GM19395 (cell line): ENCODE results near the gene GSTO2.

Source experiments
- ATAC-seq: cut with Tn5 transposase; IDR thresholded peaks from one replicate; pipeline ENCODE4 v1.9.1; 2021; ENCODE audit warnings: mild to moderate bottlenecking, moderate library complexity; ENCODE audit not compliant: unreplicated experiment

The GSTO2 gene

DNA sequence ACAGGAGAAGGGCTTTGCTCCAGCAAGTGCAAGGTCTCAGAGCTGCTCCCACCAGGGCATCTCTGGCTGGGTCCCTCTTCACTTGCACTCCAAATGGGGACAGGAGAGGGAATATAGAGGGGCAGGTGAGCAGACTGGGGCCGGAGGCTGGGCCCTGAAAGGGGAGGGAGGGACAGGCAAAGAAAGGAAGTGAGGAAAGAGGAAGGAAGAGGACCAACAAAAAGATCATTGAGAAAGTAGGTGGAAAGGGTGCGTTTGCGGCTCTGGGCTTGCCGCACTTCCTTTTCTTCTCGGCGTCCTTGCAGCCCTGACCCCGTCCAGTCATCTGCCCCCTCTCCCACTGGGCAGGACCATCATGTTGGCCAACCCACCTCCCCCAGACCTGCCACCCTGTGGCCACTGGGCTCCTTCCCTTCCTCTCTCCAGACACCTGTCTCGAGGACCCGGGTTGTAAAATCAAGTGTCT lies 55.3 kb downstream of the GSTO2 start:
- ATAC-seq, result no peak

GRCh38 chr10:104324931-104325330 lies 55.9 kb downstream of the GSTO2 start:
- no peak for ATAC-seq

GRCh38 chr10:104325436-104326435 lies 56.8 kb downstream of the GSTO2 start:
- ATAC-seq, result no peak

DNA sequence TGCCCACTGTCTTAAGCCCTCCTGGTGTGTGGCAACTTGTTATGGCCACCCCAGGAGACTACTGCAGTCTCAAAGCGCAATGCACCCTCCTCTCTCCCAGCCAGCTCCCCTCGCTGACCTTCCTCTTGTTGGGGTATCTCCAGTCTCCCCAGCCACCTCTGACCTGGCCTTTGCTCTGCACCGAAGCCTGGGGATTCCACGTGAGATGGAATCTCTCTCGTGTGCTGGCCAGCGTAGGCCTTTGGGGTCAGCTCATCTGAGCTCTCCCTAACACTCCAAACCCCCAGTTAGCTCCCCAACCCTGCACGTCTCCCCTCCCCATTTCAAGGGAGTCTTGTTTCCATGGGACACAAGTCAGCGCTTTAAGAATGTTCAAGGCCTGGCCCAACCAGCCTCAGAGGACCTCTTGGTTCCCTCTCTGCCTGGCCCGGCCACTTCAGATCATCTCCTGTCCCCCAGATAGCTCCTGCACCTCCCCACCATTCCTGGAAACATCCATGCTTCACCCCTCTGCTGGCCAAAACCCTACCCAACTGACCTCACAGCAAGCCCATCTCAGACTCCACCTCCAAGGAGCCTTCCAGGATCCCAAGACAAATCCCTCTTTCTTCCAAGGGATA lies 58.1 kb downstream of the GSTO2 start:
- no peak for ATAC-seq

DNA sequence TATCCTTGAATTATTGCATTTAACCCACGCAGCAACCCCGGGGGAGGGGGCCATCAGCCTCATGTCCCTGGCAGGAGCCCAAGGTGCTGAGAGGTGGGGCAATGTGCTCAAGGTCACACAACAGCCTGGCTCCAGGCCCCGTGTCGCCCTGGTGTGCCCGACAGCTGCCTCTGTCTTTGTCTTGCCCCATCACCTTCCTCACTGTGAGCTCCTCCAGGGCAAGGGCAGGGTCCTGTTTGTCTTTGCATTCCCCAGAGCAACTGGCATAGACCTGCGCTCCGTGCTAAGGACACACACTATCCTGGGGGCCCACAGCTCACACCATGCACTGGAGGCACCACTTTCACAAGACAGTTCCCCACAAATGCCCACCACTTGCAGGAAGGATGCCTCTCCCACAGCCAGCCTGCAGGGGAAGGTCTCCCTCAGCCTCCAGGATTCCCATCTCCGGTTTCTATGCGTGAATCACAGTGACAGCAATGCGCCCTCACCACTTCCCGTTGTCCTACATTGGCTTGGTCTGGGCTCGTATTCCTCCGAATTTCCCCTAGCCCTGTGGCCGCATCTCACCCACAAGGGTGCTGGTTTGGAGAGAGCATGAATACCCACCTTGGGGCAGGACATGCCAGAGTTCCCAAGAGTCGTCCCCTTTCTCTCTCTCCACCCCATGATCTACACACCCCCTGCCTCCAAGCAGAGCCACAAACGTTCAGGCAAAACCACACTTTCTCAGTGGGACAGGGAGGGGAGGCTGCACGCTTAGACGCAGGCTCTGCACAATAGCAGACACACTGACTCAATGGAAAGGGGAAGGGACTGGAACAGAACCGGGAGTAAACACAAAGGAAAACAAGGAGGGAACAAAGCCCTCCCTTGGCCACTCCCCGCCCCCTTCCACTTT lies 59.0 kb downstream of the GSTO2 start:
- ATAC-seq, result no peak

- ATAC-seq, result no peak
Measured at GRCh38 chr10:104328646-104328895, 59.6 kb downstream of the GSTO2 start.

DNA sequence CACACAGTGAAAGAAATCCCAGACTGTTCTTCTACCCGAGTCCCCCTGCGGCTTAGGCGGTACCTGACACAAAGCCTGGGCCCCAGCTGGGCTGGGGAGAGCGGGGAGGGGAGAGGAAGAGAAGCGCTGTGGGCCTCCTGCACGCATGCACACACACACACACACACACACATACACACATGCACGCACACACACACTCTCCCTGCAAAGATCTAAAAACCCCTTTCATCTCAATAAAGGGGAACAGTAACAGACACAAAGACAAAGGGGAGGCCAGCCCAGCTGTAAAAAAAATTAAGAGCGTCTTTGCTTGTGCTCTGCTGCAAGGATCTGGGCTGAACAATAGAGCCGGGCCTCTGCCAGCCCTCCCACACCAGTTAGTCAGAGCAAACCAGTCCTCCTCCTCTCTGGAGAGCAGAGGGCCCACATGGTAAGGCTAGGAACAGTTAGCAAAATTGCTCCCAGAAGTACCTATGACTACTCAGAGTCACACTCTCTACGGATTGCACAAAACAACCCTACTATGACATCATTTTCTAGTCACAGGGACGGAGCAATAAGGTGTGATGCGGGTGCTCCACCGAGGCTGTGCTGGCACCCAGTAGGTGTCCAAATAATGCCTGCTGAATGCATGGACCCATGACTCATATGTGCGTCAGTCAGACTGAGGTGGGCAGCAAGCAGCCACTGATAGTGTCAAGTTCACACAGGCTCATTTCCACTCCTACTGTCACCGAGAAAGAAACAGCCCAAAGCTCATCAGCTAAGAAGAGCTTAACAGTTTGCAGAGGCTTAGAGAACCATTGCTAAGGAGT lies 60.1 kb downstream of the GSTO2 start:
- peak; percentile 60 for ATAC-seq

DNA sequence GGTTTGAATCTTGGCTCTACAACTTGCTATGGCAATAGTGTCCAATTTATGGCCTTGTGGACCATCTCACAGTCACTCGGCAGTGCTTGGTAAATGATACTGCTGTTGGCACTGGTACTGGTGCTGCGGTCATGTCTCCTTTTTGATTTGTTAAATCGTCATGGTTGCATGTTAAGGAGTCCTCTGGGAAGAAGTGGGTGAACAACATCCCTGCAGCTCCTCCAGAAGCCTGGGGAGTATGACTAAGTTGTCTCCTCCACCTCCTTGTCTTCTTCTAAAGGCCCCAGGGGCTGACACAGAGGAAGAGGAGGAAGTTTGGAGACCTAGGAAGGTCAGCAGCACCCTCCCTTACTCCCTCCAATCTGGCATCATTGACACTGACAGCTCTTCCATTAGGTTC lies 60.8 kb downstream of the GSTO2 start:
- ATAC-seq, result no peak

- ATAC-seq, result no peak
Measured at GRCh38 chr10:104330168-104331110, 61.5 kb downstream of the GSTO2 start.

- no peak for ATAC-seq
Measured at GRCh38 chr10:104331208-104331838, 62.3 kb downstream of the GSTO2 start.

- ATAC-seq, result no peak
Measured at GRCh38 chr10:104332243-104333031, 63.5 kb downstream of the GSTO2 start.

GRCh38 chr10:104333032-104333727 lies 64.2 kb downstream of the GSTO2 start:
- ATAC-seq, result no peak

DNA sequence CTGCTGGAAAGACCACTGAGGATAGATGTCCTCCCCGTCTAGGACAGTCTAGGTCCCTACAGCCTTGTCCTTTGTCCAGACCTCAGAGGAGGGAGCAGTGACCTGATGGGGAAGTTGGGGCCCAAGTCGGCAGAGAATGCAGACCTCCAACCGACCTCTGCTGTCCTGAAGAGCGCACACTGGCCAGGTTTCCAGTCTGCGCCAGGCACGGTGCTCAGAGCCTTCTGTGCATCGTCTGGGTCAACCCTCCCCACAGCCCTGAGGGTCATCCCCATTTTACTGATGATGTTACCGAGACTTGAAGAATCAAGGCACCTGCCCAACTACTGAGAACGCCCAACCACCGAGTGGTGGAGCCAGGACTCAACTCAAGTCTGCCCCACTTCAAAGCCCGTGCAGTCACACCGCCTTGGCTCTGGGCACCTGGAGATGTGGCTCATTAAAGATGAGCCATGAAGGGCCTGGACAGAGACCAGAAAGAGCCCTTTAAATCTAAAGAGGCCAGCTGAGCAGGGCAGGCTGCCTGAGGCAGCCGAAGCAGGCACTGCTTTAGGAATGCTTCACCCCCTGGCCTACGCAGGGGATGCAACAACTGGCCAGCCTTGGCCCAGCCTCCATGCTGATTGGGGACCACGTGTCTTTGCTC lies 64.9 kb downstream of the GSTO2 start:
- ATAC-seq, result no peak

DNA sequence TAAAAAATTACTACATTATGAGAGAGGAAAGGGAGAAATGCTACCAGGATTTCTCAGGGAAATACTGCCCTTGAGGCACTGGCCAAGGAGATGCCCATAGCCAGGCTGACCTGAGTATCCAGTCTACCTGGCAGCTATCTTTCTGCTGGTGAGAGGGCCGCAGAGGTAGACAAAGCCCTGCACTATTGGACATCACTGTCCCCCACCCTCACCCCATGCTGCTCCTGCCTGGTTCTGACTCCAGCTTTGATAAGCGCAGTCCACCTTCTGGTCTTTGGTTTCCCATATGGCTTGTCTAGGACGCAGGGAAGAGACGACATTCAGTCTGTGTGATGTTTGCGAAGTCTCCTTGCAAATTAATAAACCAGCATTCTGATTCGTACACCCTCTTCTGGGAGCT lies 65.6 kb downstream of the GSTO2 start:
- no peak for ATAC-seq

GRCh38 chr10:104334965-104335650 lies 66.1 kb downstream of the GSTO2 start:
- ATAC-seq, result no peak

DNA sequence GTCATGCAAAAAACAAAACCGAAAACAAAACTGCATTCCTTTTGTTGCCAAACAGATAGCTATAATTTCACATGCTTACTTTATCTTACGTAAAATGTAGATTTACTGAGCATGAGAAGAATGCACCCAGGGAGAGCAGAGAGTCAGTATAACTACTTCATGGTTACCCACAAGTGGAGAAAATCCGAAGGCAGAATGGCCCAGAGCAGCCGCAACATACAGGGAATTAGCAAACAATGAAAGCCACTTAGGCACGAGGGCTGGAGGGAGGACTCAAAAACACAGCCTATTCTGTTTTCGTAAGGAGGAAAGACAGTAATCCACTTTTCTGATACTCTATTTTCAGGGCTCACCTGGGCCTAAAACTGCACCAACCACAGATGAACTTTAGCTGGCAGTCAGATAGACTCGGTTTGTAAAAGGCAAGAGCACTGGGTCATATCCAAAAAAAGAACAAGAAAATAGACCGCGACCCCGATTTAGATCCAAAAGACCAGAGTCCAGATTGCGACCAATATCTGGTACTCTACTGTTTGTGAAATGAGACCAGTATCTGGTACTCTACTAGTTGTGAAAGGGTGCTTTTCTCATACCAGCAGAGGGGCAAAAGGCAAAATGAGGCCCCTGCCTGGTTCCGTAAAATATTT lies 68.0 kb downstream of the GSTO2 start:
- ATAC-seq, result peak; percentile 26
